ENCODE data around the gene PHKG1.
A peak's percentile ranks its signal among the peaks of the same experiment; 100 is the strongest.
"Not testable (repeated sequence)": the region's sequence is repeated elsewhere in the genome, so short reads cannot be mapped to it uniquely, and the experiment has no call there.

PHKG1 gene

DNA sequence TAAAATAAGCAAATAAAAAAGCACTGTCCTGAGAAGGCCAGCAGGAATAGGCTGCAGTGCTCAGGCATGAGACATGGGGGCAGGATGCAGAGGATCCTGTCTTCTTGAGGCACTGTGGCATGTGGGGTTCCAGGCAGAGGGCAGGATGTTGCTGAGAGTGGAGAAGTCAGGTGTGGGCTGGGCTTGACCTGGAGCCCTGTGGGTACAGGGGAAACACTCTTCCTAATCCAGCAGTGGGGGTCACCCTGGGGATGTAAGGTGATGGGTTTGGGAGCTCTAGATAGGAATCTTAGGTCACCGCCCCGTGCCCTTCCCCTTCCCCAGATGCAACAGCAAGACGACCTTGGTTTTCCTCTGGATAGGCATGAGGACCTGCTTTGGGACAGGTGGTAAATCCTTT is 15.1 kb downstream of the PHKG1 start:
- peaks cover 22 to 52% (median 42%) of the 10 kb centered on the region in 10 experiments for H3K4me1 ChIP-seq
- no peak for TF ChIP-seq Cebpa-rat (IDR thresholded peaks at IDR 0.05)
- no peaks in the 10 kb centered on the region for H3K9me3 ChIP-seq (replicated peaks in 1 of 11)
- H3K4me2 ChIP-seq = no peak overlapping the region
- no peak overlapping the region; a peak in 2 of 22 replicates for H3K9ac ChIP-seq
- no peaks in the 10 kb centered on the region for H3K27me3 ChIP-seq
- H3K4me3 ChIP-seq = no peak overlapping the region
- peak overlapping the region in 1 of 11 experiments; percentile 53; a peak in 1 of 22 replicates for H3K27ac ChIP-seq
- peaks cover 64 to 92% (median 74%) of the 10 kb centered on the region in 11 experiments for H3K36me3 ChIP-seq
- peaks cover 0 to 49% (median 13%) of the 10 kb centered on the region in 11 experiments; a peak in 11 of 22 replicates for H4K20me1 ChIP-seq

DNA sequence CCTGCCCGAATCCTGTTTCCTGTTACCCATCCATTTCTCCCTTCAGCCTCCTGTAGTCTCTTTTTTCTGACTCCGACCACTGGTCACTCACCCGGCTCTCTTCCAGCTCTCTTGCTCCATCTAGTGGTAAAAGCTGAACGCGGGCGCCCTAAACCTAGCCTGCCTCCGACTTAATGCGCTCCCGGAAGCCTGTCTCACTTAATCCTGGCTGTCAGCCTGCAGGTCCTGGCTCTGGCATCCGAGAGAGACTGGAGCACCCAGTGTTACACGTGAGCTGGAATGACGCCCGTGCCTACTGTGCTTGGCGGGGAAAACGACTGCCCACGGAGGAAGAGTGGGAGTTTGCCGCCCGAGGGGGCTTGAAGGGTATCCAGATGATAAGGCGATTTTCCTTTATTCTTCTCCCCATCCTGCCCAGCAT is 18.4 kb downstream of the PHKG1 start:
- Histone ChIP-seq H3K27ac (no peak overlapping the region), H3K4me1 (peaks cover 10 to 19% (median 17%) of the 10 kb centered on the region in 10 experiments), H3K9me3 (replicated peaks in 1 of 11) (no peaks in the 10 kb centered on the region), H3K36me3 (peaks cover 64 to 98% (median 83%) of the 10 kb centered on the region in 11 experiments), H3K4me2 (no peak overlapping the region), H3K9ac (0 out of 22 replicates have a peak overlapping the region, but pooled peaks of 1 of the 11 experiments have one; percentile 2), H3K4me3 (no peak overlapping the region), H4K20me1 (peaks cover 0 to 40% (median 13%) of the 10 kb centered on the region in 11 experiments; a peak in 11 of 22 replicates), H3K27me3 (no peaks in the 10 kb centered on the region)
- TF ChIP-seq Cebpa-rat (IDR thresholded peaks at IDR 0.05) = no peak

DNA sequence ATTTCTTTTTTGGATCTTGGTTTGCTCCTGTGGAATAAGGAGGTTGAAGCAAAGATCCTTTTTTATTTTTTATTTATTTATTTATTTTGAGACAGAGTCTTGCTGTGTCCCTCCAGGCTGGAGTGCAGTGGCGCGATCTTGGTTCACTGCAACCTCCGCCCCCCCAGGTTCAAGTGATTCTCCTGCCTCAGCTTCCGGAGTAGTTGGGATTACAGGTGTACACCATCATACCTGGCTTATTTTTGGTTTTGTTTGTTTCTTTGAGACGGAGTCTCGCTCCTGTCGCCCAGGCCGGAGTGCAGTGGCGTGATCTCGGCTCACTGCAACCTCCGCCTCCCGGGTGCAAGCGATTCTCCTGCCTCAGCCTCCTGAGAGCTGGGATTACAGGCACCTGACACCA is 26.4 kb downstream of the PHKG1 start:
- H3K4me2 ChIP-seq = 0 out of 22 replicates have a peak overlapping the region, but pooled peaks of 2 of the 11 experiments have one; percentile 75 to 81
- not testable (repeated sequence) for H3K27me3 ChIP-seq; H3K27ac ChIP-seq; H3K9ac ChIP-seq; H3K4me3 ChIP-seq; H3K9me3 ChIP-seq (replicated peaks in 1 of 11)
- peaks cover 0 to 51% (median 23%) of the 10 kb centered on the region in 11 experiments; a peak in 17 of 22 replicates for H4K20me1 ChIP-seq
- H3K36me3 ChIP-seq = peaks cover 43 to 79% (median 69%) of the 10 kb centered on the region in 11 experiments
- H3K4me1 ChIP-seq = peaks cover 34 to 44% (median 39%) of the 10 kb centered on the region in 10 experiments

DNA sequence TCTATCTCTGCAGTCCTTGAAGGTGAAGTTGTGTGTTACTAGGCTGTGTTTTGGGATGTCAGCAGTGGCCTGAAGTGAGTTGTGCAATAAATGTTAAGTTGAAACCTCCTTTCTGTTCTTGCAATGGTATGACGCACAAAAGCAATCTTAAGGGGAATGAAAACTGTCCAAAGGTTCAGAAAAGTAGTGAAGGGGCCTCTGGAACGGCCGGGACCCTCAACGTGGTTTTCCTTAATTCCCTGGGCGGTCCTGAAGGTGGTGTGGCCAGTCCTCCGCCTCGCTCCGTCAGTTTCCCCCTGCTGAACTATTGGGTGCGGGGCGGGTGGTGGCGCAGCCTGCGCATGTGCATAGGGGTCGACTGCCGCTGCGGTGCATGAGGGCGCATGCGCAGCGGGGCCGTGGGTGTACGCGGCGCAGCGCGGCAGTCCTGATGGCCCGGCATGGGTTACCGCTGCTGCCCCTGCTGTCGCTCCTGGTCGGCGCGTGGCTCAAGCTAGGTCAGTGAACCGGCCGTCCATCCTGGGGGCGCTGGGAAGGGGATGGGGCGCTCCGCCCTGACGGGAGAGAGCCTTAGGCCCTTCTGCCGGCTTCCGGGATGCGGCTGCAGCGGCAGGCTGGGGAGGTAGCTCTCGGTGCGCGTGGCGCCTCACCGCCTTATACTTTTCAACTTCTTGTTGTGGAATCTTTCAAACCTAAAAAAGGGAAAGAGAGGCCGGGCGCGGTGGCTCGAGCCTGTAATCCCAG is 28.7 kb downstream of the PHKG1 start, which contains the start of gene SUMF2:
SUMF2 (plus strand) TSS at position 405 of the 744 bp plus-strand sequence; CDS start at position 431, 26 bp downstream.
- Histone ChIP-seq H3K36me3 (peaks cover 43 to 79% (median 69%) of the 10 kb centered on the region in 11 experiments), H3K4me1 (peaks cover 36 to 67% (median 54%) of the 10 kb centered on the region in 10 experiments), H4K20me1 (peaks cover 0 to 70% (median 40%) of the 10 kb centered on the region in 11 experiments; a peak in 19 of 22 replicates)

DNA sequence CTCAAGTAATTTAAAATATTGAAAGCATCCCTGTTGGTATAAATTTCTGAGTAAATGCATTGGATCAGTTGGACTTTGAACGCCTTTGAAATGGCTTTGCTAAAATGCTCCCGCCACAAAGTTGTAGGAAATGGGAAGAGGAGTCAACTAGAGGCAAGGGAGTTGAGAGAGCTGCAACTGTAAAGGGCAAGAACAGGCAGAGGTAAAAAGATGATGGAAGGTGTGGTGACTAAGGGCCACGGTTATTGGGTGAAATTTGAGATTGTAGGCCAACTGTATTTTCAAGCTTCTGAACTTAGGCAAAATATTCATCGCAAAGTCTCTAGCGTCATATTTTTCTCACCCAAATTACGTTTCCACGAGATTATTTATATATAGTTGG is 29.3 kb downstream of the PHKG1 start:
- H3K27me3 ChIP-seq = no peaks in the 10 kb centered on the region
- peaks cover 43 to 79% (median 69%) of the 10 kb centered on the region in 11 experiments for H3K36me3 ChIP-seq
- H3K4me3 ChIP-seq = peak overlapping the region in 9 of 10 experiments; percentile 73 to 88 (median 82); a peak in 15 of 20 replicates

More for the DNA sequence above, 28.7 kb downstream of the PHKG1 start, which contains the start of gene SUMF2:
- Histone ChIP-seq H3K4me2 (peak within 1 kb of the TSS; percentile 67 to 90 (median 82)), H3K9ac (peak within 1 kb of the TSS; percentile 87 to 97 (median 93)), H3K9me3 (replicated peaks in 1 of 11) (no peaks in the 10 kb centered on the region), H3K27me3 (no peaks in the 10 kb centered on the region), H3K4me3 (peak within 1 kb of the TSS; percentile 73 to 88 (median 82)), H3K27ac (peak within 1 kb of the TSS; percentile 80 to 97 (median 93))
- TF ChIP-seq Cebpa-rat (IDR thresholded peaks at IDR 0.05) = peak; percentile 33 to 91 (median 67); a peak in 14 of 22 replicates

DNA sequence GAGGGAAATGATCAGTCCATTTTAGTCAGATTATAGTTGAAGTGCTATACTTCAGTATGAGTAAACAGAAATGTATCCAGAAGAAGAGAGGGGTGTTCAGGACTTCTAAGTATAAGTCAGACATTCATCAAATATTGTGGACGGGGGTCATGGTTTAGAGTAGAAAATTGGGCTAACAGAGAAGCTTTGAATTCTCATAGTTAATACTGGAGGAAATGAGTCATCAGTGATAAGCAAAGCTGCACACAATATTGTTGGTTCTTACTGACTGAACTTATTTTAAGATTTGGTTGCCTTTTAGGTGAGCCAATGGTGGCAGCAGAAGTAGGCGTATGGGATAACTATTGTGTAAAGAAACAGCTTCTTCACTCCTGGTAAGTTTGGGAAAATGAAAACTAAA is 30.4 kb downstream of the PHKG1 start:
- no peak for TF ChIP-seq Cebpa-rat (IDR thresholded peaks at IDR 0.05)
- peak overlapping the region; percentile 43 to 86 (median 81) for H3K4me2 ChIP-seq
- peak overlapping the region in 5 of 10 experiments; percentile 2 to 33 (median 13); a peak in 4 of 20 replicates for H3K4me3 ChIP-seq
- peaks cover 51 to 79% (median 70%) of the 10 kb centered on the region in 11 experiments for H3K36me3 ChIP-seq
- peaks cover 36 to 77% (median 55%) of the 10 kb centered on the region in 10 experiments for H3K4me1 ChIP-seq
- peaks cover 0 to 77% (median 57%) of the 10 kb centered on the region in 11 experiments; a peak in 19 of 22 replicates for H4K20me1 ChIP-seq
- H3K9ac ChIP-seq = peak overlapping the region in 9 of 11 experiments; percentile 16 to 95 (median 38); a peak in 11 of 22 replicates
- H3K27me3 ChIP-seq = no peaks in the 10 kb centered on the region
- peak overlapping the region; percentile 5 to 97 (median 93); a peak in 21 of 22 replicates for H3K27ac ChIP-seq
- H3K9me3 ChIP-seq (replicated peaks in 1 of 11) = no peaks in the 10 kb centered on the region

More for the DNA sequence above, 29.3 kb downstream of the PHKG1 start:
- peak overlapping the region; percentile 87 to 97 (median 93) for H3K9ac ChIP-seq
- peak overlapping the region; percentile 67 to 90 (median 82) for H3K4me2 ChIP-seq
- H4K20me1 ChIP-seq = peaks cover 0 to 76% (median 46%) of the 10 kb centered on the region in 11 experiments; a peak in 19 of 22 replicates
- TF ChIP-seq Cebpa-rat (IDR thresholded peaks at IDR 0.05) = no peak
- H3K9me3 ChIP-seq (replicated peaks in 1 of 11) = no peaks in the 10 kb centered on the region
- H3K4me1 ChIP-seq = peaks cover 36 to 72% (median 55%) of the 10 kb centered on the region in 10 experiments
- peak overlapping the region; percentile 80 to 97 (median 93) for H3K27ac ChIP-seq

DNA sequence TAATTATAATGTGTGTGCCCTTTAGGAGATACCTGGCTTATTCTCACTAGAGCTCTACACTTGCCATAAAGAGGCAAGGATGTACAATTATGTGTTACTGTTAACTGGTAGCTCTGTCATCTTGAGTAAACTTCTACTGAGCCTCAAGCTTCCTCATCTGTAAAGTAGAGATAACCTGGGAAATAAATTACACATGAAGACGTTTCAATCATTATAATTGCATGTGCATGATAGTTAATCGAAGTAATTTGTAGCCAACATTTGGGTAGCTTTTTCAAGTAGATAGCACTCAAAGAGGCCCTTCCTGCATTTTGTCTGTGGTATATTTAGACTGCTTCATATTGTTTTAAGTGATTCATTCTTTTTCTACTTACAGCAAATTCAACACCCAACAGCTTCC is 38.8 kb downstream of the PHKG1 start:
- peak overlapping the region in 7 of 10 experiments; percentile 88 to 100 (median 95); a peak in 10 of 20 replicates for H3K4me3 ChIP-seq
- peak overlapping the region in 1 of 11 experiments; percentile 91; a peak in 1 of 22 replicates for H3K27ac ChIP-seq
- H4K20me1 ChIP-seq = peaks cover 0 to 71% (median 58%) of the 10 kb centered on the region in 11 experiments; a peak in 18 of 22 replicates
- peaks cover 62 to 67% (median 65%) of the 10 kb centered on the region in 11 experiments for H3K36me3 ChIP-seq
- no peaks in the 10 kb centered on the region for H3K27me3 ChIP-seq
- H3K9ac ChIP-seq = peak overlapping the region in 8 of 11 experiments; percentile 88 to 99 (median 97); a peak in 10 of 22 replicates
- peak overlapping the region; percentile 81 to 97 (median 90) for H3K4me2 ChIP-seq
- peaks cover 39 to 66% (median 46%) of the 10 kb centered on the region in 10 experiments for H3K4me1 ChIP-seq
- TF ChIP-seq Cebpa-rat (IDR thresholded peaks at IDR 0.05) = no peak
- no peaks in the 10 kb centered on the region for H3K9me3 ChIP-seq (replicated peaks in 1 of 11)

DNA sequence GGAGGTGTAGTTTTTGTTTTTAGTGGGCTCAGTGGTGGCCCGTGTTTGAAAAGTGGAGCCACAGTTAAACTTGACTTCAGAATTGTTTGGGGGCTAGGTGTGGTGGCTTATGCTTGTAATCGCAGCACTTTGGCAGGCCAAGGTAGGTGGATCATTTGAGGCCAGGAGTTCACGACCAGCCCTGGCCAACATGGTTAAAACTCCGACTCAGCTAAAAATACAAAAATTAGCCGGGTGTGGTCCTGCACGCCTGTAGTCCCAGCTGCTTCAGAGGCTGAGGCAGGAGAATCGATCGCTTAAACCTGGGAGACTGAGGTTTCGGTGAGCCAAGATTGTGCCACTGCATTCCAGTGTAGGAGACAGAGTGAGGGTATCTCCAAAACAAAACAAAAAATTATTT is 39.4 kb downstream of the PHKG1 start:
- H3K9ac ChIP-seq = peak overlapping the region; percentile 88 to 99 (median 96)
- H4K20me1 ChIP-seq = peaks cover 0 to 65% (median 52%) of the 10 kb centered on the region in 11 experiments; a peak in 18 of 22 replicates
- H3K27ac ChIP-seq = peak overlapping the region in 9 of 11 experiments; percentile 22 to 99 (median 95); a peak in 11 of 22 replicates

More for the DNA sequence above, 39.4 kb downstream of the PHKG1 start:
- H3K4me1 ChIP-seq = peaks cover 38 to 65% (median 45%) of the 10 kb centered on the region in 10 experiments
- no peaks in the 10 kb centered on the region for H3K27me3 ChIP-seq
- no peak for TF ChIP-seq Cebpa-rat (IDR thresholded peaks at IDR 0.05)
- peaks cover 56 to 61% (median 59%) of the 10 kb centered on the region in 11 experiments for H3K36me3 ChIP-seq
- no peaks in the 10 kb centered on the region for H3K9me3 ChIP-seq (replicated peaks in 1 of 11)
- H3K4me2 ChIP-seq = peak overlapping the region; percentile 81 to 97 (median 90)
- peak overlapping the region; percentile 82 to 100 (median 96); a peak in 17 of 20 replicates for H3K4me3 ChIP-seq

Measured in BLaER1 treated with 17β-estradiol and CSF1 and Interleukin-3, amounts not matched to agents 10 nM and 100 nM (cell line).